HepG2 (cell line): ENCODE measurements around the gene DCUN1D4. TPM values are rescaled to one million over a fixed set of nuclear protein-coding genes. Genes with fewer than 3 reads are reported as not detected.

Experiments
- ARID2 ChIP-seq: sonication (generic); formaldehyde crosslinking; IDR thresholded peaks from 2 replicates; pipeline ENCODE4 v1.8.1; 2022; ENCODE audit warnings: mild to moderate bottlenecking, missing genetic modification reagents, borderline replicate concordance
- ATF5 ChIP-seq: sonication (generic); formaldehyde crosslinking; IDR thresholded peaks from 2 replicates; pipeline ENCODE4 v1.4.0; 2020; ENCODE audit warnings: mild to moderate bottlenecking, low read depth, missing genetic modification reagents
- BORCS8-MEF2B ChIP-seq: sonication (generic); formaldehyde crosslinking; IDR thresholded peaks from 2 replicates; pipeline ENCODE4 v1.8.0; 2022; ENCODE audit warnings: mild to moderate bottlenecking, missing genetic modification reagents
- CAMTA2 ChIP-seq: sonication (generic); formaldehyde crosslinking; IDR thresholded peaks from 2 replicates; pipeline ENCODE4 v1.4.0; 2020; ENCODE audit warnings: mild to moderate bottlenecking, missing genetic modification reagents, borderline replicate concordance
- DMAP1 ChIP-seq: IDR thresholded peaks from 2 replicates; pipeline ENCODE4 v1.6.1; 2016
- DNMT3B ChIP-seq: conservative IDR thresholded peaks from 2 replicates; pipeline ENCODE4 v1.6.1; 2016; ENCODE audit warnings: missing biosample characterization, control low read depth
- FOSL1 ChIP-seq: sonication (generic); formaldehyde crosslinking; IDR thresholded peaks from 2 replicates; pipeline ENCODE4 v1.9.0; 2021; ENCODE audit warnings: missing genetic modification reagents, borderline replicate concordance
- HNF1B ChIP-seq: sonication (generic); formaldehyde crosslinking; IDR thresholded peaks from 2 replicates; pipeline ENCODE4 v1.5.1; 2020; ENCODE audit warnings: mild to moderate bottlenecking, moderate library complexity, missing genetic modification reagents
- MEF2D ChIP-seq: sonication (generic); formaldehyde crosslinking; IDR thresholded peaks from 2 replicates; pipeline ENCODE4 v1.5.1; 2020; ENCODE audit warnings: mild to moderate bottlenecking, missing genetic modification reagents
- MYNN ChIP-seq: sonication (generic); formaldehyde crosslinking; IDR thresholded peaks from 2 replicates; pipeline ENCODE4 v1.4.0; 2020; ENCODE audit warnings: mild to moderate bottlenecking, low read depth, missing genetic modification reagents
- POLR2AphosphoS5 ChIP-seq: IDR thresholded peaks from 2 replicates; pipeline ENCODE4 v1.6.1; 2012; ENCODE audit warnings: low read depth, low read length
- RAD21 ChIP-seq: fragments of 450-650 bp; formaldehyde crosslinking; IDR thresholded peaks from 2 replicates; pipeline ENCODE4 v1.5.0; 2020; ENCODE audit warnings: mild to moderate bottlenecking
- SIN3B ChIP-seq: fragments of 150-350 bp; IDR thresholded peaks from 2 replicates; pipeline ENCODE4 v1.6.1; 2014; ENCODE audit warnings: low read length
- SIX4 ChIP-seq: sonication (generic); formaldehyde crosslinking; IDR thresholded peaks from 2 replicates; pipeline ENCODE4 v1.4.0; 2020; ENCODE audit warnings: missing genetic modification reagents
- TAF15 ChIP-seq: fragments of 200-400 bp; formaldehyde crosslinking; IDR thresholded peaks from one replicate; pipeline ENCODE4 v1.6.1; 2018; ENCODE audit warnings: mild to moderate bottlenecking, low read depth, low read length; ENCODE audit not compliant: poor library complexity, severe bottlenecking
- ZBTB37 ChIP-seq: sonication (generic); formaldehyde crosslinking; IDR thresholded peaks from 2 replicates; pipeline ENCODE4 v1.4.0; 2020; ENCODE audit warnings: mild to moderate bottlenecking, missing genetic modification reagents
- ZFP36L1 ChIP-seq: sonication (generic); formaldehyde crosslinking; IDR thresholded peaks from 2 replicates; pipeline ENCODE4 v1.8.0; 2022; ENCODE audit warnings: mild to moderate bottlenecking, missing genetic modification reagents, moderate library complexity
- ZNF101 ChIP-seq: sonication (generic); formaldehyde crosslinking; IDR thresholded peaks from 2 replicates; pipeline ENCODE4 v1.4.0; 2020; ENCODE audit warnings: mild to moderate bottlenecking, low read depth, missing genetic modification reagents, borderline replicate concordance
- ZNF232 ChIP-seq: sonication (generic); formaldehyde crosslinking; IDR thresholded peaks from 2 replicates; pipeline ENCODE4 v1.4.0; 2020; ENCODE audit warnings: missing genetic modification reagents, borderline replicate concordance
- ZNF354B ChIP-seq: sonication (generic); formaldehyde crosslinking; IDR thresholded peaks from 2 replicates; pipeline ENCODE4 v1.8.0; 2022; ENCODE audit warnings: mild to moderate bottlenecking, missing genetic modification reagents
- ZNF503 ChIP-seq: sonication (generic); formaldehyde crosslinking; IDR thresholded peaks from 2 replicates; pipeline ENCODE4 v1.4.0; 2020; ENCODE audit warnings: missing genetic modification reagents
- ZNF513 ChIP-seq: sonication (generic); formaldehyde crosslinking; conservative IDR thresholded peaks from 2 replicates; pipeline ENCODE4 v1.5.0; 2020; ENCODE audit warnings: missing genetic modification reagents
- polyA plus RNA-seq, 8 experiments: library from polyadenylated mRNA; depleted of rRNA in 3 of 8; stranded (reverse) in 7 of 8; unstranded in 1 of 8; fragments of >200 nt; fragmentation: Illumina TruSeq in 4 of 8; extraction: Trizol in 4 of 8; gene quantifications; 2 replicates each; pipeline versions ENCODE4 v1.2.1 to v1.2.3, GENCODE V29; 2011 to 2016; ENCODE audit warnings: low read depth in 4 of 8, missing spikeins in 1 of 8, mixed read lengths in 1 of 8; ENCODE audit not compliant: insufficient read depth in 1 of 8
- total RNA-seq, 5 experiments: library from RNA; depleted of rRNA; stranded (reverse); fragments of >200 nt; fragmentation: Illumina TruSeq; extraction: Trizol; gene quantifications; 2 replicates each; pipeline ENCODE4 v1.2.3, GENCODE V29; 2016; ENCODE audit warnings: low read depth in 1 of 5

Gene DCUN1D4
- total and polyA plus RNA-seq, 2 of the 13 experiments (the other 11 are each of a cell fraction or from before 2014, with no cell fraction given) = 27.9 to 44.4 TPM

- no peak for TF ChIP-seq FOSL1 (CRISPR knock-in tag)
- no peak for TF ChIP-seq ZNF101 (CRISPR knock-in tag)
- TF ChIP-seq TAF15 = no peak
- no peak for TF ChIP-seq ATF5 (CRISPR knock-in tag)
- peak; percentile 40 for TF ChIP-seq BORCS8-MEF2B (CRISPR knock-in tag)
- TF ChIP-seq DMAP1 = peak; percentile 54; the same call in 1 of the 2 replicates
- no peak for TF ChIP-seq MYNN (CRISPR knock-in tag)
- no peak for TF ChIP-seq ZNF354B (CRISPR knock-in tag)
- 0 out of 2 replicates have a peak, but pooled peaks have one; percentile 28 for TF ChIP-seq RAD21 (CRISPR knock-in tag)
- no peak for TF ChIP-seq DNMT3B (CRISPR knock-in tag)
- 0 out of 2 replicates have a peak, but pooled peaks have one; percentile 38 for TF ChIP-seq ARID2 (CRISPR knock-in tag)
- no peak for TF ChIP-seq SIN3B
- no peak for TF ChIP-seq ZBTB37
- no peak for TF ChIP-seq ZNF232 (CRISPR knock-in tag)
- no peak for TF ChIP-seq ZNF513 (CRISPR knock-in tag)
- no peak for TF ChIP-seq SIX4
- peak; percentile 48 for TF ChIP-seq POLR2AphosphoS5
- TF ChIP-seq ZFP36L1 (CRISPR knock-in tag) = no peak
- TF ChIP-seq HNF1B (CRISPR knock-in tag) = peak; percentile 50; the same call in 1 of the 2 replicates
- TF ChIP-seq ZNF503 = no peak
- TF ChIP-seq MEF2D = no peak
- TF ChIP-seq CAMTA2 (CRISPR knock-in tag) = no peak
These were observed at the start of gene DCUN1D4 (continued) for GRCh38 chr4:51842554-51843308.
